HCT116 (cell line): ENCODE data around the gene RAB27A.

Experiments used
- CEBPB ChIP-seq: IDR thresholded peaks from 2 replicates; pipeline ENCODE4 v1.6.1; 2012; ENCODE audit warnings: low read depth
- CTCF ChIP-seq, 3 experiments: fragments of 200-600 bp in 1 of 3; sonication (generic) in 1 of 3; IDR thresholded peaks in 2 of 3; conservative IDR thresholded peaks in 1 of 3; 2 replicates each; pipeline ENCODE4 v1.5.1; 2012 to 2017; ENCODE audit warnings: low read depth in 2 of 3, low read length in 2 of 3, antibody characterized with exemption in 1 of 3, borderline replicate concordance in 1 of 3, control low read depth in 1 of 3, mild to moderate bottlenecking in 1 of 3, mixed read lengths in 1 of 3, mixed run types in 1 of 3, moderate library complexity in 1 of 3; ENCODE audit not compliant: insufficient read depth in 1 of 3
- EZH2 ChIP-seq: fragments of 200-600 bp; sonication (generic); IDR thresholded peaks from 2 replicates; pipeline ENCODE4 v1.6.1; 2017; ENCODE audit warnings: antibody characterized with exemption, mixed run types
- FOSL1 ChIP-seq: IDR thresholded peaks from 2 replicates; pipeline ENCODE4 v1.6.1; 2012; ENCODE audit warnings: low read depth
- JUND ChIP-seq: IDR thresholded peaks from 2 replicates; pipeline ENCODE4 v1.6.1; 2012
- POLR2A ChIP-seq: IDR thresholded peaks from 2 replicates; pipeline ENCODE4 v1.7.0; 2011; ENCODE audit warnings: borderline replicate concordance; ENCODE audit not compliant: insufficient read depth, insufficient read length; ENCODE audit errors: extremely low read depth
- POLR2AphosphoS5 ChIP-seq: IDR thresholded peaks from 2 replicates; pipeline ENCODE4 v1.6.1; 2011; ENCODE audit warnings: mild to moderate bottlenecking, low read depth, low read length, moderate library complexity
- REST ChIP-seq: IDR thresholded peaks from 2 replicates; pipeline ENCODE4 v1.6.1; 2012; ENCODE audit warnings: low read depth
- SIN3A ChIP-seq: IDR thresholded peaks from 2 replicates; pipeline ENCODE4 v1.6.1; 2012; ENCODE audit warnings: low read depth
- SP1 ChIP-seq: IDR thresholded peaks from 2 replicates; pipeline ENCODE4 v1.6.1; 2012; ENCODE audit warnings: low read depth
- TF ChIP-seq, protein P1 (sequence below): IDR thresholded peaks from 2 replicates; pipeline ENCODE4 v1.6.1; 2012

GRCh38 chr15:55237219-55238130 is 52.1 kb downstream of the RAB27A start:
- no peak for TF ChIP-seq JUND
- TF ChIP-seq CTCF (IDR thresholded peaks at IDR 0.05 in 2 of 3, conservative IDR thresholded peaks at IDR 0.05 in 1 of 3; ENCODE audit: borderline replicate concordance in 1 of 3, insufficient read depth in 1 of 3, low read depth in 2 of 3, low read length in 2 of 3) = no peak
- no peak for TF ChIP-seq CEBPB
- no peak for TF ChIP-seq POLR2AphosphoS5
- TF ChIP-seq, protein P1, sequence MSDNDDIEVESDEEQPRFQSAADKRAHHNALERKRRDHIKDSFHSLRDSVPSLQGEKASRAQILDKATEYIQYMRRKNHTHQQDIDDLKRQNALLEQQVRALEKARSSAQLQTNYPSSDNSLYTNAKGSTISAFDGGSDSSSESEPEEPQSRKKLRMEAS = no peak
- no peak for TF ChIP-seq POLR2A
- TF ChIP-seq SP1 = no peak
- no peak for TF ChIP-seq REST
- no peak for TF ChIP-seq EZH2
- TF ChIP-seq SIN3A = no peak
- TF ChIP-seq FOSL1 = no peak
